Stimulated activated CD8-positive, alpha-beta memory T cell treated with anti-CD3 and anti-CD28 coated beads, Interleukin-4, amount 100 ng/mL, for 4 hours (primary cell): Measurements from ENCODE around the gene TEAD2.
A peak's percentile ranks its signal among the peaks of the same experiment; 100 is the strongest.
"Not testable (repeated sequence)": the region's sequence is repeated elsewhere in the genome, so short reads cannot be mapped to it uniquely, and the experiment has no call there.

ENCODE experiments used
- DNase-seq, 2 donors: peaks; one replicate each; pipeline ENCODE4 v3.0.0-alpha.2; 2020; ENCODE audit warnings: low read depth in 2 of 2, low spot score in 1 of 2

TEAD2 gene

GRCh38 chr19:49333811-49334288, 28.4 kb downstream of the TEAD2 start:
- DNase-seq = peak; percentile 32 to 45

- no peak for DNase-seq
These were observed 28.8 kb downstream of the TEAD2 start for GRCh38 chr19:49333418-49333805.

- DNase-seq = not testable (repeated sequence)
These were observed 29.4 kb downstream of the TEAD2 start for GRCh38 chr19:49332691-49333417.

- DNase-seq = peak in 1 of 2 donors; percentile 14
These were observed 30.6 kb downstream of the TEAD2 start for GRCh38 chr19:49331616-49332055.

- DNase-seq = not testable (repeated sequence)
These were observed 31.0 kb downstream of the TEAD2 start for GRCh38 chr19:49331187-49331586.

- DNase-seq = no peak
These were observed 33.5 kb downstream of the TEAD2 start for GRCh38 chr19:49328741-49329140.

- DNase-seq = peak in 1 of 2 donors; percentile 24
These were observed 34.2 kb downstream of the TEAD2 start for GRCh38 chr19:49327878-49328544.

- DNase-seq = no peak
These were observed 36.0 kb downstream of the TEAD2 start for GRCh38 chr19:49326165-49326704.

- not testable (repeated sequence) for DNase-seq
These were observed 36.5 kb downstream of the TEAD2 start for GRCh38 chr19:49325756-49326155.

- DNase-seq = no peak
These were observed 37.2 kb downstream of the TEAD2 start, which contains the start of gene SLC6A16 for GRCh38 chr19:49324801-49325576. Gene SLC6A16 (minus strand): TSS chr19:49325191. CDS start chr19:49311347, 13,844 bp downstream.

GRCh38 chr19:49318296-49318695, 43.9 kb downstream of the TEAD2 start:
- no peak for DNase-seq

GRCh38 chr19:49316284-49316683, 45.9 kb downstream of the TEAD2 start:
- no peak for DNase-seq

GRCh38 chr19:49315111-49315510, 47.1 kb downstream of the TEAD2 start:
- DNase-seq = no peak

GRCh38 chr19:49309087-49309486, 53.1 kb downstream of the TEAD2 start:
- DNase-seq = no peak

GRCh38 chr19:49306734-49307133, 55.5 kb downstream of the TEAD2 start:
- DNase-seq = not testable (repeated sequence)

- DNase-seq = no peak
These were observed 60.4 kb downstream of the TEAD2 start for GRCh38 chr19:49301866-49302252.

GRCh38 chr19:49301165-49301865, 60.9 kb downstream of the TEAD2 start:
- DNase-seq = peak; percentile 46 to 76

- DNase-seq = not testable (repeated sequence)
These were observed 63.6 kb downstream of the TEAD2 start for GRCh38 chr19:49298653-49299052.

- no peak for DNase-seq
These were observed 64.8 kb downstream of the TEAD2 start for GRCh38 chr19:49297403-49297802.

GRCh38 chr19:49295208-49295880, 66.9 kb downstream of the TEAD2 start:
- no peak for DNase-seq
